IMR-90 (cell line): ENCODE measurements around the gene SKAP1. TPM values are rescaled to one million over a fixed set of nuclear protein-coding genes. Genes with fewer than 3 reads are reported as not detected.

Source experiments
- ATAC-seq: fragments of 200-7000 bp; cut with Tn5 transposase; 2 replicates; pipeline ENCODE4 v1.9.1; 2020; ENCODE audit warnings: low read depth, mild to moderate bottlenecking, moderate library complexity
- BruUV-seq: library from RNA; stranded (reverse); fragments of 400-500 nt; replicated peaks from 2 replicates; lab custom pipeline; 2021; lab: Mats Ljungman, UMichigan
- CTCF ChIA-PET: fragments of 300-600 bp; formaldehyde crosslinking; extraction: SDS; loops from one replicate; lab custom pipeline; 2021; ENCODE audit warnings: antibody characterized with exemption; lab: Yijun Ruan, JAX
- POLR2A ChIA-PET: fragments of 300-600 bp; sonication (Branson Sonifier 250); formaldehyde crosslinking; loops from one replicate; lab custom pipeline; 2022; ENCODE audit warnings: antibody characterized with exemption; ENCODE audit not compliant: unreplicated experiment; lab: Charles Lee
- DNase-seq: peaks from one replicate; pipeline ENCODE4 v3.0.0; 2013
- H2AFZ ChIP-seq: replicated peaks from 2 replicates; pipeline ENCODE3; 2013; ENCODE audit warnings: low read length, mild to moderate bottlenecking; ENCODE audit not compliant: poor library complexity
- H2AK5ac ChIP-seq: 2 replicates; pipeline ENCODE4 v1.6.1; 2013; ENCODE audit warnings: low read depth, low read length, inconsistent platforms
- H2AK9ac ChIP-seq: replicated peaks from 2 replicates; pipeline ENCODE3; 2013; ENCODE audit warnings: mild to moderate bottlenecking, low read depth, low read length, moderate library complexity; ENCODE audit not compliant: poor library complexity
- H2BK120ac ChIP-seq: 2 replicates; pipeline ENCODE4 v1.6.1; 2013; ENCODE audit warnings: low read depth, low read length, inconsistent platforms
- H2BK15ac ChIP-seq: 3 replicates; pipeline ENCODE4 v1.6.1; 2013; ENCODE audit warnings: low read depth, low read length, inconsistent platforms
- H2BK20ac ChIP-seq: 2 replicates; pipeline ENCODE4 v1.6.1; 2013; ENCODE audit warnings: low read depth, mild to moderate bottlenecking, inconsistent platforms, low read length, moderate library complexity
- H2BK5ac ChIP-seq: 2 replicates; pipeline ENCODE4 v1.6.1; 2013; ENCODE audit warnings: mild to moderate bottlenecking, low read depth, low read length, inconsistent platforms; ENCODE audit not compliant: poor library complexity, severe bottlenecking
- H3K14ac ChIP-seq: replicated peaks from 2 replicates; pipeline ENCODE4 v1.6.1; 2013; ENCODE audit warnings: low read depth, low read length, inconsistent platforms
- H3K18ac ChIP-seq: 2 replicates; pipeline ENCODE4 v1.6.1; 2013; ENCODE audit warnings: low read depth, low read length, control low read depth
- H3K23ac ChIP-seq: 2 replicates; pipeline ENCODE4 v1.6.1; 2013; ENCODE audit warnings: low read depth, low read length, inconsistent platforms
- H3K27ac ChIP-seq: 2 replicates; pipeline ENCODE4 v1.5.1; 2013; ENCODE audit warnings: mild to moderate bottlenecking, control low read depth, low read length; ENCODE audit not compliant: insufficient read depth
- H3K27me3 ChIP-seq: 2 replicates; pipeline ENCODE4 v1.6.1; 2013; ENCODE audit warnings: low read length; ENCODE audit not compliant: control insufficient read depth, insufficient read depth
- H3K36me3 ChIP-seq: 2 replicates; pipeline ENCODE4 v1.6.1; 2013; ENCODE audit warnings: low read length, mixed read lengths; ENCODE audit not compliant: control insufficient read depth, insufficient read depth
- H3K4ac ChIP-seq: 2 replicates; pipeline ENCODE4 v1.6.1; 2013; ENCODE audit warnings: low read depth, low read length, inconsistent platforms
- H3K4me1 ChIP-seq: 2 replicates; pipeline ENCODE4 v1.6.1; 2013; ENCODE audit warnings: low read length, mixed read lengths; ENCODE audit not compliant: control insufficient read depth, insufficient read depth
- H3K4me2 ChIP-seq: 2 replicates; pipeline ENCODE4 v1.6.1; 2013; ENCODE audit warnings: low read depth, mild to moderate bottlenecking, control low read depth, low read length, moderate library complexity
- H3K4me3 ChIP-seq: 2 replicates; pipeline ENCODE4 v1.5.1; 2013; ENCODE audit warnings: low read depth, mild to moderate bottlenecking, control low read depth, low read length, moderate library complexity; ENCODE audit not compliant: insufficient read depth
- H3K56ac ChIP-seq: 2 replicates; pipeline ENCODE4 v1.6.1; 2013; ENCODE audit warnings: low read length, inconsistent platforms; ENCODE audit not compliant: insufficient read depth; ENCODE audit errors: extremely low read depth
- H3K79me1 ChIP-seq, 2 experiments: 2 replicates each; pipeline ENCODE4 v1.6.1; 2013; ENCODE audit warnings: low read length in 2 of 2, inconsistent platforms in 1 of 2, low read depth in 1 of 2
- H3K9ac ChIP-seq: 2 replicates; pipeline ENCODE4 v1.6.1; 2013; ENCODE audit warnings: low read depth, low read length, control low read depth
- H3K9me1 ChIP-seq: 2 replicates; pipeline ENCODE4 v1.6.1; 2013; ENCODE audit warnings: low read length, inconsistent platforms; ENCODE audit not compliant: insufficient read depth
- H3K9me3 ChIP-seq: 2 replicates; pipeline ENCODE4 v1.6.1; 2013; ENCODE audit warnings: low read length; ENCODE audit not compliant: control insufficient read depth, insufficient read depth
- H4K20me1 ChIP-seq: 2 replicates; pipeline ENCODE4 v1.6.1; 2013; ENCODE audit warnings: low read length, inconsistent platforms; ENCODE audit not compliant: insufficient read depth
- H4K5ac ChIP-seq: 2 replicates; pipeline ENCODE4 v1.6.1; 2013; ENCODE audit warnings: mild to moderate bottlenecking, low read depth, low read length, control low read depth
- H4K8ac ChIP-seq, 2 experiments: 2 replicates each; pipeline ENCODE4 v1.6.1; 2013; ENCODE audit warnings: low read depth in 2 of 2, low read length in 2 of 2, control low read depth in 1 of 2, inconsistent platforms in 1 of 2
- H4K91ac ChIP-seq: 2 replicates; pipeline ENCODE4 v1.6.1; 2013; ENCODE audit warnings: low read depth, low read length, inconsistent platforms; ENCODE audit not compliant: insufficient read depth
- BHLHE40 ChIP-seq: fragments of 150-350 bp; IDR thresholded peaks from 2 replicates; pipeline ENCODE4 v1.6.1; 2016; ENCODE audit warnings: mild to moderate bottlenecking, low read depth, low read length
- CEBPB ChIP-seq: IDR thresholded peaks from 2 replicates; pipeline ENCODE4 v1.6.1; 2012; ENCODE audit warnings: low read depth, low read length, improper control_type of control experiment
- CHD1 ChIP-seq: IDR thresholded peaks from 2 replicates; pipeline ENCODE4 v1.6.1; 2012; ENCODE audit warnings: low read depth, low read length, improper control_type of control experiment
- FOS ChIP-seq: fragments of 150-350 bp; IDR thresholded peaks from 2 replicates; pipeline ENCODE4 v1.6.1; 2016; ENCODE audit warnings: low read depth, low read length
- MAFK ChIP-seq: IDR thresholded peaks from 2 replicates; pipeline ENCODE4 v1.6.1; 2012; ENCODE audit warnings: low read depth, low read length, improper control_type of control experiment
- MAZ ChIP-seq: IDR thresholded peaks from 2 replicates; pipeline ENCODE4 v1.6.1; 2012; ENCODE audit warnings: low read depth, mild to moderate bottlenecking, low read length, improper control_type of control experiment, moderate library complexity, borderline replicate concordance
- MXI1 ChIP-seq: IDR thresholded peaks from 2 replicates; pipeline ENCODE4 v1.6.1; 2012; ENCODE audit warnings: low read depth, mild to moderate bottlenecking, low read length, moderate library complexity, borderline replicate concordance
- NFE2L2 ChIP-seq: fragments of 150-350 bp; IDR thresholded peaks from 2 replicates; pipeline ENCODE4 v1.6.1; 2016; ENCODE audit warnings: low read depth, mild to moderate bottlenecking, low read length
- POLR2A ChIP-seq: IDR thresholded peaks from 2 replicates; pipeline ENCODE4 v1.6.1; 2012; ENCODE audit warnings: mild to moderate bottlenecking, low read depth, low read length
- RAD21 ChIP-seq: IDR thresholded peaks from 2 replicates; pipeline ENCODE4 v1.6.1; 2012; ENCODE audit warnings: low read length, improper control_type of control experiment
- RCOR1 ChIP-seq: IDR thresholded peaks from 2 replicates; pipeline ENCODE4 v1.6.1; 2012; ENCODE audit warnings: mild to moderate bottlenecking, low read length, improper control_type of control experiment; ENCODE audit not compliant: insufficient replicate concordance
- RFX5 ChIP-seq: IDR thresholded peaks from 2 replicates; pipeline ENCODE4 v1.8.0; 2012; ENCODE audit warnings: low read depth, mild to moderate bottlenecking, low read length, moderate library complexity
- SMC3 ChIP-seq: fragments of 150-350 bp; IDR thresholded peaks from 2 replicates; pipeline ENCODE4 v1.6.1; 2016; ENCODE audit warnings: low read depth, mild to moderate bottlenecking, antibody characterized with exemption, low read length, moderate library complexity
- WGBS, 2 experiments: methylation state at CpG; one replicate each; pipeline versions ENCODE4 v1.1.5 to v1.1.7; 2013; ENCODE audit warnings: missing lambda C conversion rate in 2 of 2; ENCODE audit not compliant: insufficient read length in 1 of 2; ENCODE audit errors: extremely low coverage in 2 of 2; 5-methylcytosine and 5-hydroxymethylcytosine counted together
- dilution Hi-C: fragments of 300-500 bp; cut with HindIII; formaldehyde crosslinking; loops from one replicate; pipeline ENCODE4 v1.14.3; 2018; ENCODE audit warnings: low sequenced_read_pairs; ENCODE audit not compliant: unreplicated experiment
- in situ Hi-C: fragments of 300-500 bp; cut with MboI; formaldehyde crosslinking; loops from 3 replicates; pipeline ENCODE4 v1.14.3; 2019; ENCODE audit warnings: low sequenced_read_pairs, inconsistent platforms, mixed read lengths
- intact Hi-C: fragments of 100-400 bp; cut with micrococcal nuclease; formaldehyde crosslinking; loops from 2 replicates; pipeline ENCODE4 v1.10.0; 2022
- polyA plus RNA-seq, 3 experiments: library from polyadenylated mRNA; depleted of rRNA; stranded (reverse); fragments of >200 nt; gene quantifications; 2 replicates each; pipeline ENCODE4 v1.2.3, GENCODE V29; 2012; ENCODE audit warnings: low replicate concordance in 1 of 3
- total RNA-seq: library from RNA; depleted of rRNA; stranded (reverse); fragments of >200 nt; gene quantifications from 2 replicates; pipeline ENCODE4 v1.2.3, GENCODE V29; 2012
- TF ChIP-seq, protein P1 (sequence below): fragments of 150-350 bp; IDR thresholded peaks from 2 replicates; pipeline ENCODE4 v1.6.1; 2017; ENCODE audit warnings: mild to moderate bottlenecking, antibody characterized with exemption, low read length, low read depth
- TF ChIP-seq, protein P2 (sequence below): conservative IDR thresholded peaks from 2 replicates; pipeline ENCODE4 v1.5.1; 2012; ENCODE audit warnings: mild to moderate bottlenecking, low read depth, low read length, improper control_type of control experiment

SKAP1 gene
- total and polyA plus RNA-seq, 2 of the 4 experiments (the other 2 are of a cell fraction): not detected

DNA sequence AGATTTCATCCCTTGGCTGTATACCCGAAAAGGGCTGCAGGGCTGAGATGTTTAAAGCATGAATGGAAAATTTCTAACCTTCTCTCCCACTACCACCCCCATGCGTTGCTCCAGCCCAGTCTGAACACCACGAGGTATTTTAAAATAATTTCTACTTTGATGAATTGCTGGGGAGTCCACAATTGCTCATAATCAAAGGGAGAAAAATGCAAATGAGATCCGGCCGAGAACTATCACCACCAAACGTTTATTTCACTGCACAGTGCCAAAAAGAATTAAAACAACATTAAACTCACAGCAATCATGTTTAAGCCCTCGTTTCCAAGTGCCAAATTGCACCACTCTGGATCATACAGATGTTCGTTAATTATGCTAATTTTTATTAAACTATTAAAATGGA lies 285.8 kb downstream of the SKAP1 start:
- WGBS, 2 experiments: no CpG with 5 or more reads among the region's 8 CpGs
- Histone ChIP-seq H3K4ac (no peak overlapping the region), H3K14ac (no peak overlapping the region), H2BK15ac (no peak overlapping the region), H2BK120ac (no peak overlapping the region), H4K5ac (no peak overlapping the region), H2AK5ac (no peak overlapping the region), H4K8ac (no peak overlapping the region), H3K23ac (no peak overlapping the region), H3K27me3 (peaks cover 85% of the 10 kb centered on the region), H3K27ac (no peak overlapping the region), H2AFZ (no peak overlapping the region), H4K20me1 (no peaks in the 10 kb centered on the region), H4K91ac (no peak overlapping the region), H3K9ac (no peak overlapping the region), H3K56ac (no peak overlapping the region), H2AK9ac (no peak overlapping the region), H3K4me2 (no peak overlapping the region), H3K79me1 (no peaks in the 10 kb centered on the region), H2BK20ac (no peak overlapping the region), H3K4me3 (no peak overlapping the region), H3K4me1 (no peaks in the 10 kb centered on the region), H2BK5ac (no peak overlapping the region), H3K9me3 (no peaks in the 10 kb centered on the region), H3K36me3 (no peaks in the 10 kb centered on the region), H3K9me1 (no peaks in the 10 kb centered on the region), H3K18ac (no peak overlapping the region)
- in situ Hi-C loops (no loop called here), dilution Hi-C loops (no loop called here), intact Hi-C loops (no loop called here)
- TF ChIP-seq CHD1 (no peak), RAD21 (no peak), SMC3 (no peak), CEBPB (no peak), RFX5 (no peak), RCOR1 (no peak), POLR2A (no peak), MXI1 (no peak), MAZ (no peak), MAFK (no peak), FOS (no peak), NFE2L2 (no peak), BHLHE40 (no peak)
- TF ChIP-seq, protein P1, sequence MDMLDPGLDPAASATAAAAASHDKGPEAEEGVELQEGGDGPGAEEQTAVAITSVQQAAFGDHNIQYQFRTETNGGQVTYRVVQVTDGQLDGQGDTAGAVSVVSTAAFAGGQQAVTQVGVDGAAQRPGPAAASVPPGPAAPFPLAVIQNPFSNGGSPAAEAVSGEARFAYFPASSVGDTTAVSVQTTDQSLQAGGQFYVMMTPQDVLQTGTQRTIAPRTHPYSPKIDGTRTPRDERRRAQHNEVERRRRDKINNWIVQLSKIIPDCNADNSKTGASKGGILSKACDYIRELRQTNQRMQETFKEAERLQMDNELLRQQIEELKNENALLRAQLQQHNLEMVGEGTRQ: no peak
- TF ChIP-seq, protein P2, sequence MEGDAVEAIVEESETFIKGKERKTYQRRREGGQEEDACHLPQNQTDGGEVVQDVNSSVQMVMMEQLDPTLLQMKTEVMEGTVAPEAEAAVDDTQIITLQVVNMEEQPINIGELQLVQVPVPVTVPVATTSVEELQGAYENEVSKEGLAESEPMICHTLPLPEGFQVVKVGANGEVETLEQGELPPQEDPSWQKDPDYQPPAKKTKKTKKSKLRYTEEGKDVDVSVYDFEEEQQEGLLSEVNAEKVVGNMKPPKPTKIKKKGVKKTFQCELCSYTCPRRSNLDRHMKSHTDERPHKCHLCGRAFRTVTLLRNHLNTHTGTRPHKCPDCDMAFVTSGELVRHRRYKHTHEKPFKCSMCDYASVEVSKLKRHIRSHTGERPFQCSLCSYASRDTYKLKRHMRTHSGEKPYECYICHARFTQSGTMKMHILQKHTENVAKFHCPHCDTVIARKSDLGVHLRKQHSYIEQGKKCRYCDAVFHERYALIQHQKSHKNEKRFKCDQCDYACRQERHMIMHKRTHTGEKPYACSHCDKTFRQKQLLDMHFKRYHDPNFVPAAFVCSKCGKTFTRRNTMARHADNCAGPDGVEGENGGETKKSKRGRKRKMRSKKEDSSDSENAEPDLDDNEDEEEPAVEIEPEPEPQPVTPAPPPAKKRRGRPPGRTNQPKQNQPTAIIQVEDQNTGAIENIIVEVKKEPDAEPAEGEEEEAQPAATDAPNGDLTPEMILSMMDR: no peak
- POLR2A ChIA-PET: no interaction called here
- ATAC-seq (no peak), DNase-seq (no peak)
- BruUV-seq: no TSS peak
- CTCF ChIA-PET: interaction anchor here (1.1 kb wide), 1 partner anchor 191 kb away, joined by 3 read pairs; no protein-coding TSS in a partner anchor
